ENCODE data around the gene SLC25A1.

SLC25A1 gene

GRCh38 chr22:19223617-19224016, 45.1 kb upstream of the SLC25A1 start:
- Mint-ChIP-seq H3K9me3 (no peaks in the 10 kb centered on the region), H3K4me3 (no peak overlapping the region), H3K27ac (no peak overlapping the region), H3K4me1 (no peaks in the 10 kb centered on the region), H3K36me3 (ENCODE audit: low read depth) (peaks cover 26% of the 10 kb centered on the region), H3K27me3 (ENCODE audit: low read depth, poor library complexity) (peaks cover 7% of the 10 kb centered on the region)
- TF ChIP-seq, protein P1, sequence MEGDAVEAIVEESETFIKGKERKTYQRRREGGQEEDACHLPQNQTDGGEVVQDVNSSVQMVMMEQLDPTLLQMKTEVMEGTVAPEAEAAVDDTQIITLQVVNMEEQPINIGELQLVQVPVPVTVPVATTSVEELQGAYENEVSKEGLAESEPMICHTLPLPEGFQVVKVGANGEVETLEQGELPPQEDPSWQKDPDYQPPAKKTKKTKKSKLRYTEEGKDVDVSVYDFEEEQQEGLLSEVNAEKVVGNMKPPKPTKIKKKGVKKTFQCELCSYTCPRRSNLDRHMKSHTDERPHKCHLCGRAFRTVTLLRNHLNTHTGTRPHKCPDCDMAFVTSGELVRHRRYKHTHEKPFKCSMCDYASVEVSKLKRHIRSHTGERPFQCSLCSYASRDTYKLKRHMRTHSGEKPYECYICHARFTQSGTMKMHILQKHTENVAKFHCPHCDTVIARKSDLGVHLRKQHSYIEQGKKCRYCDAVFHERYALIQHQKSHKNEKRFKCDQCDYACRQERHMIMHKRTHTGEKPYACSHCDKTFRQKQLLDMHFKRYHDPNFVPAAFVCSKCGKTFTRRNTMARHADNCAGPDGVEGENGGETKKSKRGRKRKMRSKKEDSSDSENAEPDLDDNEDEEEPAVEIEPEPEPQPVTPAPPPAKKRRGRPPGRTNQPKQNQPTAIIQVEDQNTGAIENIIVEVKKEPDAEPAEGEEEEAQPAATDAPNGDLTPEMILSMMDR (IDR thresholded peaks at IDR 0.05) = no peak
- no peak for DNase-seq

DNA sequence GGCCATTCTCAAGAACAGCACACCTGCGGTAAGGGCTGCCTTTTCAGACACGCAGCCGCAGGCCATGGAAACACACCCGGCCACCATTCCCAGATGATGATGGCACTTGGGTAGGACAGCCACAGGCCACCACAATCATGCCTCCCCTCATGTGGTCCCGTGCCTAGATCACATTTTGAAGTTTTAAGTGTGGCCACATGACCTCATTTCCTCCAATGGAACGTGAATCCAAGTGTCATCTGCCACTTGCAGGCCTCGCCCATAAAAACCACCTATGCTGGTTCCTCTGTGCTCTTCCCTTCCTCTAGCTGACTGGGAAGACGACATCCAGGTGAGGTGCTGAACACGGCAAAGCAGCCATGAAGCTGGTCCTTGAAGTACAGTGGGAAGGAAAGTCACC, 44.6 kb upstream of the SLC25A1 start:
- no peak for DNase-seq
- Mint-ChIP-seq H3K27ac (no peak overlapping the region), H3K4me3 (no peak overlapping the region), H3K27me3 (ENCODE audit: low read depth, poor library complexity) (peaks cover 7% of the 10 kb centered on the region), H3K36me3 (ENCODE audit: low read depth) (peaks cover 24% of the 10 kb centered on the region), H3K4me1 (peaks cover 4% of the 10 kb centered on the region), H3K9me3 (no peaks in the 10 kb centered on the region)
- TF ChIP-seq, protein P1 (IDR thresholded peaks at IDR 0.05) = no peak

GRCh38 chr22:19222242-19223005, 43.9 kb upstream of the SLC25A1 start:
- TF ChIP-seq, protein P1 (IDR thresholded peaks at IDR 0.05) = no peak
- H3K36me3 Mint-ChIP-seq (ENCODE audit: low read depth) = peaks cover 19% of the 10 kb centered on the region
- H3K4me1 Mint-ChIP-seq = peaks cover 9% of the 10 kb centered on the region
- no peaks in the 10 kb centered on the region for H3K9me3 Mint-ChIP-seq
- no peak overlapping the region for H3K4me3 Mint-ChIP-seq
- no peak for DNase-seq
- no peak overlapping the region for H3K27ac Mint-ChIP-seq
- H3K27me3 Mint-ChIP-seq (ENCODE audit: low read depth, poor library complexity) = peaks cover 7% of the 10 kb centered on the region

DNA sequence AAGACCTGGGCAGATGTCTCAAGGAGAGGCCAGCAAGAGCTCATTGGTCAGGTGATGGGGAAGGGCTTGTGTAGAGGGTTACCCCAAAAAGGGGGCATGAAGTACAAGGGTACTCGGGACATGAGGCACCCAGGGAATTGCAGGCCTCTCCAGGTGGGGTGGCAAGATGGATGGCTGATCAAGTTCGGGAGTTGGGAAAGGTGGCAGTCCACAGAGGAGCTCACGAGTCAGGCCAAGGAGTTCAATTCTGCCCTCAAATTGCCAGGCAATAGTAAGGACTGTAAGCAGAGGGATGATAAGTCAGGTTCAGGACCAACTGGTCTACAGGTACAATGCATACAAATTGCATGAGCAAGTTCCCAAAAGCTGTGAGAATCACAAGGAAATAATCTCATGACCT, 42.3 kb upstream of the SLC25A1 start:
- Mint-ChIP-seq H3K4me1 (peaks cover 9% of the 10 kb centered on the region), H3K9me3 (no peaks in the 10 kb centered on the region), H3K36me3 (ENCODE audit: low read depth) (peaks cover 19% of the 10 kb centered on the region), H3K4me3 (no peak overlapping the region), H3K27me3 (ENCODE audit: low read depth, poor library complexity) (peaks cover 7% of the 10 kb centered on the region), H3K27ac (peak overlapping the region; percentile 13)
- TF ChIP-seq, protein P1 (IDR thresholded peaks at IDR 0.05) = no peak
- no peak for DNase-seq

- Mint-ChIP-seq H3K27ac (no peak overlapping the region), H3K27me3 (ENCODE audit: low read depth, poor library complexity) (peaks cover 3% of the 10 kb centered on the region), H3K4me3 (no peak overlapping the region), H3K9me3 (no peaks in the 10 kb centered on the region), H3K4me1 (peaks cover 9% of the 10 kb centered on the region), H3K36me3 (ENCODE audit: low read depth) (peaks cover 19% of the 10 kb centered on the region)
- DNase-seq = no peak
- TF ChIP-seq, protein P1 (IDR thresholded peaks at IDR 0.05) = no peak
Observed at GRCh38 chr22:19218541-19219233, 40.2 kb upstream of the SLC25A1 start.
